HL-60 (cell line): ENCODE measurements around the gene UBASH3A.

ENCODE experiments used
- CTCF ChIP-seq: IDR thresholded peaks from one replicate; pipeline ENCODE4 v1.5.1; 2011; ENCODE audit warnings: low read length, control low read depth, inconsistent platforms; ENCODE audit not compliant: insufficient read depth
- POLR2AphosphoS5 ChIP-seq: IDR thresholded peaks from 2 replicates; pipeline ENCODE4 v1.6.1; 2012; ENCODE audit warnings: low read depth
- REST ChIP-seq: IDR thresholded peaks from 2 replicates; pipeline ENCODE4 v1.6.1; 2012; ENCODE audit warnings: low read depth; ENCODE audit not compliant: insufficient replicate concordance
- SPI1 ChIP-seq: IDR thresholded peaks from 2 replicates; pipeline ENCODE4 v1.6.1; 2012; ENCODE audit warnings: low read depth, mild to moderate bottlenecking, borderline replicate concordance

DNA sequence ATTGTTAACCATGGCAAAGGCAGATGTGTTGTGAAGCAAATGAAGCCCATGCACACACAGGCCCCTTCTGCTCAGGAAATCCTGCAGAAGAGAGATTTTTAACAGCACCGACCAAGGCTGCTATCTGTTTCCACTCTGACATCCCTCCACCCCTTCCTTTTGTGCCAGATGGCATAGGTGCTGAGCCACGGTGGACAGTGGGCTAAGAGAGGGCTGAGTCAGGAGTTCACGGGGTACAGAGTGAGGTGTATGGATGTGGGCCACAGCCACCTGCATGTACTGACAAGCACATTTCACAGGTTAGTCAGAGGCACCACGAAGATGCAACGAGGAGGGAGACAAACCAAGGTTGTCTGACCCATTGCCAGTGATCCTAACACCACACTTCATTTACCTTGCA, 82.8 kb downstream of the UBASH3A start:
- TF ChIP-seq CTCF (no peak), POLR2AphosphoS5 (no peak), SPI1 (no peak), REST (no peak)
